ENCODE data around the gene LARGE1. TPM values are rescaled to one million over a fixed set of nuclear protein-coding genes. Genes with fewer than 3 reads are reported as not detected.

LARGE1 gene
- total and polyA plus RNA-seq, 5 donors from 2014 or later, result not detected

DNA sequence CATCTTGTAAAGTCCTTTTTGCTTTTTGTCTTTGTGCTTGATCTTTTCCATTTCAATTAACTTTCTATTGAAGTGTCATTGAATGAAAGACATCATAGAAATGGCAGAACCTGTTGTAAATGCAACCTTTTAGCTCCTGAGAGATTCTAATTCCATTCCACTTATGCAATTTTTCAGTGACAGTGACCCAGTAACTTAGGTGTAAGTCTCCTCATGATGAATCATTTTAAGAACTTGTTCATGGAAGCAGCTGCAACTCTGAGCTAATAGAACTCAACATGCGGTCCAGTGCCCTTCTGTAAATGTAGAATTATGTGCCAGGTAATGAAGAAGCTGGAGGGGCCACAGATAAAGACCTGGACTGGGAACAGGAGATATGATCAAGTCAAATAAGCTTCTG lies 463.8 kb downstream of the LARGE1 start:
- no peak for DNase-seq
- Histone ChIP-seq H3K4me1 (ENCODE audit: control insufficient read depth, insufficient read depth, low read length, poor library complexity, severe bottlenecking) (no peaks in the 10 kb centered on the region), H3K36me3 (ENCODE audit: control insufficient read depth, insufficient read depth, low read length) (no peaks in the 10 kb centered on the region), H3K27ac (ENCODE audit: insufficient read depth, low read length, poor library complexity, severe bottlenecking) (no peak overlapping the region), H3K9me3 (ENCODE audit: control insufficient read depth in 2 of 2, low read length in 2 of 2) (peaks cover 0 to under 1% of the 10 kb centered on the region in 2 experiments), H3K4me3 (ENCODE audit: low read depth, low read length) (no peak overlapping the region), H3K27me3 (ENCODE audit: control insufficient read depth, insufficient read depth, low read length) (no peaks in the 10 kb centered on the region)
- peaks cover 0 to 5% (median 2%) of the 10 kb centered on the region in 7 donors for H3K9me3 Mint-ChIP-seq
- H3K27ac Mint-ChIP-seq, result no peak overlapping the region
- no peak for ATAC-seq (ENCODE audit: low read depth in 2 of 2)
- no peaks in the 10 kb centered on the region for H3K27me3 Mint-ChIP-seq
- H3K4me3 Mint-ChIP-seq, result no peak overlapping the region
- no peaks in the 10 kb centered on the region for H3K36me3 Mint-ChIP-seq
- no peaks in the 10 kb centered on the region for H3K4me1 Mint-ChIP-seq

DNA sequence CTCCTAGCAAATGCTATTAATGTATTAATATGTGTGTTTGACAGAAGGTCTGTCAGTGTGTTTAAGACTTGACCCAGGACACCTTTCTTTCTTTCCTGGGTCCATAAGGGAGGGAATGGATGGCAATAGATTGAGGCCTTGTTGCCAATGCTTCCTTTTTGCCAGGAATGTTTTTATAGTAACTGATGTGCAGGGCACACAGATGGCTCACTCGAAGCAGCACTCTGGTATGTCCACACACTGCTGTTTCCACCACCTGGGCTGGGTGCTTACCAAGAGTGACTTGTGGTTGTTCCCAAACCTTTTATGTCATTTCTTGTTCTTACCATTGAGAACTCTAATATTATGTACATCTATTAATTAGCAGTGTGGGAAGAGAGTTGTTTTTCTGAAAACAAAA lies 465.2 kb downstream of the LARGE1 start:
- Histone ChIP-seq H3K27me3 (ENCODE audit: control insufficient read depth, insufficient read depth, low read length) (no peaks in the 10 kb centered on the region), H3K36me3 (ENCODE audit: control insufficient read depth, insufficient read depth, low read length) (no peaks in the 10 kb centered on the region), H3K4me1 (ENCODE audit: control insufficient read depth, insufficient read depth, low read length, poor library complexity, severe bottlenecking) (no peaks in the 10 kb centered on the region), H3K27ac (ENCODE audit: insufficient read depth, low read length, poor library complexity, severe bottlenecking) (no peak overlapping the region), H3K4me3 (ENCODE audit: low read depth, low read length) (no peak overlapping the region), H3K9me3 (ENCODE audit: control insufficient read depth in 2 of 2, low read length in 2 of 2) (no peaks in the 10 kb centered on the region)
- no peaks in the 10 kb centered on the region for H3K4me1 Mint-ChIP-seq
- H3K36me3 Mint-ChIP-seq, result no peaks in the 10 kb centered on the region
- H3K27me3 Mint-ChIP-seq, result no peaks in the 10 kb centered on the region
- DNase-seq (no peak), ATAC-seq (ENCODE audit: low read depth in 2 of 2) (no peak)
- H3K4me3 Mint-ChIP-seq, result no peak overlapping the region
- H3K9me3 Mint-ChIP-seq, result peaks cover 0 to 3% (median 0%) of the 10 kb centered on the region in 7 donors
- H3K27ac Mint-ChIP-seq, result no peak overlapping the region

DNA sequence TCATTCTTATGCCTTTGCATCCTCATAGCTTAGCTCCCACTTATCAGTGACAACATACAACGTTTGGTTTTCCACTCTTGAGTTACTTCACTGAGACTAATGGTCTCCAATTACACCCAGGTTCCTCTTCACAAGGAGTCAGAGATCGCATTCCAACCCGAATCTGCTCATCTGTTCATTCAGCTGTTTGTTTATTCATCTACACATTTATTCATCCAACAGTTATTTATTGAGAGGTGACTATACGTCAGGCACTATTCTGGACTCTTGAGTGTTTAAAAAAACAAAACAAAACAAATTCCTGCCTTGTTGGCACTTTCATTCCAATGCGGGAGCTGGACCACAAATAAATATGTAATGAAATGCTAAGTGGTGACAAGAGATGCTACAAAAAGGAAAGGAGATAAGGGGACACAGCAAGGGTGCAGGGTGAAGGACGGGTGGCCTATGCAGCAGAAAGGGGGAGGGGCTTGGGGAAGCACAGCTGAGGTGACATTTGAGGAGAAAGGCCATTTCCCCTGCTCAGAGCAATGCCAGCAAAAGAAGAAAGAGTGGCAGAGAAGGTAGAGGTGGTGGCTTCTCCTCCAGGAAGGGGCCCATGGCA lies 468.3 kb downstream of the LARGE1 start:
- ATAC-seq (ENCODE audit: low read depth in 2 of 2) (no peak), DNase-seq (no peak)
- H3K27me3 Mint-ChIP-seq, result no peaks in the 10 kb centered on the region
- Histone ChIP-seq H3K36me3 (ENCODE audit: control insufficient read depth, insufficient read depth, low read length) (no peaks in the 10 kb centered on the region), H3K4me1 (ENCODE audit: control insufficient read depth, insufficient read depth, low read length, poor library complexity, severe bottlenecking) (no peaks in the 10 kb centered on the region), H3K27ac (ENCODE audit: insufficient read depth, low read length, poor library complexity, severe bottlenecking) (no peak overlapping the region), H3K4me3 (ENCODE audit: low read depth, low read length) (no peak overlapping the region), H3K27me3 (ENCODE audit: control insufficient read depth, insufficient read depth, low read length) (no peaks in the 10 kb centered on the region), H3K9me3 (ENCODE audit: control insufficient read depth in 2 of 2, low read length in 2 of 2) (no peaks in the 10 kb centered on the region)
- H3K36me3 Mint-ChIP-seq, result no peaks in the 10 kb centered on the region
- H3K4me3 Mint-ChIP-seq, result no peak overlapping the region
- no peak overlapping the region for H3K27ac Mint-ChIP-seq
- no peaks in the 10 kb centered on the region for H3K4me1 Mint-ChIP-seq
- H3K9me3 Mint-ChIP-seq, result peaks cover 0 to 7% (median 2%) of the 10 kb centered on the region in 7 donors

DNA sequence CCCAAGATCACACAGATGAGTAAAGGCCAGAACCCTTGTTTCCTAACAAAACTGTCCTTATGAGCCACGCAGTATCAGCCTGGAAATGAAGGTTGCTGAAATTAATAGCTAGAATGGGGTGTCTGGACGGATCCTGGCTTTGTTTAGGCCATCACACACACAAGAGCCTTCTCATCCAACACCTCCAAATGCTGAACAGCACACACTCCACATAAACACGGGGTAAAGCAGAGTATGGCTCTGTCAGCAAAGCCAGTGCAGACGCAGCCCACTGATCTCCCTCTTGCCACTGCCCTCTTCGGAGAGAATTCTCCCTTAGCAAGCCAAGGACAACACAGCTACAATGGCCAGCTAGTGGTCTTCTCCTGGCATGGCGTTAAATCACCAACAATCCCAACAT lies 469.5 kb downstream of the LARGE1 start:
- no peaks in the 10 kb centered on the region for H3K36me3 ChIP-seq (ENCODE audit: control insufficient read depth, insufficient read depth, low read length)
- no peaks in the 10 kb centered on the region for H3K4me1 ChIP-seq (ENCODE audit: control insufficient read depth, insufficient read depth, low read length, poor library complexity, severe bottlenecking)
- H3K9me3 ChIP-seq (ENCODE audit: control insufficient read depth in 2 of 2, low read length in 2 of 2), result no peaks in the 10 kb centered on the region
- peaks cover 0 to 7% (median 2%) of the 10 kb centered on the region in 7 donors for H3K9me3 Mint-ChIP-seq
- no peak for DNase-seq
- no peaks in the 10 kb centered on the region for H3K27me3 ChIP-seq (ENCODE audit: control insufficient read depth, insufficient read depth, low read length)
- peak overlapping the region in 1 of 3 donors; percentile 52 for H3K27ac Mint-ChIP-seq
- no peaks in the 10 kb centered on the region for H3K36me3 Mint-ChIP-seq
- H3K4me3 Mint-ChIP-seq, result no peak overlapping the region
- no peak for ATAC-seq (ENCODE audit: low read depth in 2 of 2)
- no peak overlapping the region for H3K27ac ChIP-seq (ENCODE audit: insufficient read depth, low read length, poor library complexity, severe bottlenecking)
- H3K4me1 Mint-ChIP-seq, result no peaks in the 10 kb centered on the region
- H3K4me3 ChIP-seq (ENCODE audit: low read depth, low read length), result no peak overlapping the region
- no peaks in the 10 kb centered on the region for H3K27me3 Mint-ChIP-seq

DNA sequence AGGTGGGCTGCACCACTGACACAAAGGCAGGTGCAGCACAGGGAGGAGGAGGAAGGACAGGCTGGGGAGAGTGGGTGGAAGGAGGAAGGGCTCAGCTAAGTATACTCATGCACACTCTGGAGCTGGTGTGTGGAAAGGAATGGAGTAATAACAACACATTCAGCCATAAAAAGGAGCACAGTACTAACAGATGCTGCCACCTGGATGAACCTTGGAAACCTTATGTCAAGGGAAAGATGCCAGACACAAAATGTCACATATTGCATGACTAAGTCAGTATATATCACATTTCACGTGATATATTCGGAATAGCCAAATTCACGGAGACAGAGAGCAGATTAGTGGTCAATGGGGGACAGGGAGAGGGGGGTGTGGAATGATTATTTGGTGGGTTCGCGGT lies 472.5 kb downstream of the LARGE1 start:
- Histone ChIP-seq H3K4me1 (ENCODE audit: control insufficient read depth, insufficient read depth, low read length, poor library complexity, severe bottlenecking) (no peaks in the 10 kb centered on the region), H3K27me3 (ENCODE audit: control insufficient read depth, insufficient read depth, low read length) (no peaks in the 10 kb centered on the region), H3K36me3 (ENCODE audit: control insufficient read depth, insufficient read depth, low read length) (no peaks in the 10 kb centered on the region), H3K4me3 (ENCODE audit: low read depth, low read length) (no peak overlapping the region), H3K9me3 (ENCODE audit: control insufficient read depth in 2 of 2, low read length in 2 of 2) (no peaks in the 10 kb centered on the region), H3K27ac (ENCODE audit: insufficient read depth, low read length, poor library complexity, severe bottlenecking) (no peak overlapping the region)
- no peak overlapping the region for H3K4me3 Mint-ChIP-seq
- DNase-seq (no peak), ATAC-seq (ENCODE audit: low read depth in 2 of 2) (no peak)
- H3K27me3 Mint-ChIP-seq, result no peaks in the 10 kb centered on the region
- no peaks in the 10 kb centered on the region for H3K4me1 Mint-ChIP-seq
- H3K9me3 Mint-ChIP-seq, result peaks cover 0 to 7% (median 3%) of the 10 kb centered on the region in 7 donors
- H3K27ac Mint-ChIP-seq, result no peak overlapping the region
- no peaks in the 10 kb centered on the region for H3K36me3 Mint-ChIP-seq

DNA sequence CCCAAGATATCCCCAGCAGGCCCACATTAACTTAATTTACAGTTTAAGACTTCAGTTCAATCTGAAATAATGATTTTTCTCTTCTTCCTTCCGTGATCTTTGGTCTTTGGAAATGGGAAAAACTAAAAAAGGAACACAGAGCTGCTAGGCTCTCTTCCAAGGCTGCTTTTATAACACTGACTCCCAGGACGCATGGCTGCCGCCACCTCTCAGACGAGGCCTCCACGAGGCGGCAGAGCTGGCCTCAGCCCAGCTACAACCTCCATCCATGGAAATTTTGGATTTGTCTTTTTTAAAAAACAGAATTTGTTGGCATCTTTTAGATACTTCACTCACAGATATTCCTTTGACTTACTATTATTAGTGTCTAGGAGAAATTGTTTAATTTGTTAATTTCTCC lies 476.6 kb downstream of the LARGE1 start:
- no peaks in the 10 kb centered on the region for H3K36me3 Mint-ChIP-seq

DNA sequence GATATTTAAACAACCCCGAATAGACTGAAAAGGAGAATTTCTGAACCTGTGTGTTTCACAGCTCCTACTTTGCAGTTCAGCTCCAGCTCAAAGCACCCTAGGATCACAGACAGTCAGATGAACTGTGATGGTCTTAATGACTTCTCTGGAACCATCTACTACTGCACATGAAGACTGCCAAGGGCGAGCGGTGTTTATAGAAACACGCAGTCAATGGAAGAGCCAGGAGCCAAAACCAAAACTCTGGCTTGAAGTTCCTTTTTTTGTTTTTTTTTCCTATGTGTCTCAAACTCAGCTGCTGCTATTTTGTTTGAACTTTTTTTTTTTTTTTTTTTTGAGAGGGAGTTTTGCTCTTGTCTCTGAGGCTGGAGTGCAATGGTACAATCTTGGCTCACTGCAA lies 479.5 kb downstream of the LARGE1 start:
- no peaks in the 10 kb centered on the region for H3K36me3 Mint-ChIP-seq
- Histone ChIP-seq H3K4me1 (ENCODE audit: control insufficient read depth, insufficient read depth, low read length, poor library complexity, severe bottlenecking) (no peaks in the 10 kb centered on the region), H3K9me3 (ENCODE audit: control insufficient read depth in 2 of 2, low read length in 2 of 2) (no peaks in the 10 kb centered on the region), H3K36me3 (ENCODE audit: control insufficient read depth, insufficient read depth, low read length) (no peaks in the 10 kb centered on the region), H3K27ac (ENCODE audit: insufficient read depth, low read length, poor library complexity, severe bottlenecking) (no peak overlapping the region), H3K4me3 (ENCODE audit: low read depth, low read length) (no peak overlapping the region), H3K27me3 (ENCODE audit: control insufficient read depth, insufficient read depth, low read length) (no peaks in the 10 kb centered on the region)
- peaks cover 0 to 2% (median 0%) of the 10 kb centered on the region in 7 donors for H3K9me3 Mint-ChIP-seq
- no peaks in the 10 kb centered on the region for H3K27me3 Mint-ChIP-seq
- H3K27ac Mint-ChIP-seq, result no peak overlapping the region
- H3K4me1 Mint-ChIP-seq, result no peaks in the 10 kb centered on the region
- DNase-seq (no peak), ATAC-seq (ENCODE audit: low read depth in 2 of 2) (no peak)
- no peak overlapping the region for H3K4me3 Mint-ChIP-seq

More for the DNA sequence above, 476.6 kb downstream of the LARGE1 start:
- no peaks in the 10 kb centered on the region for H3K27me3 ChIP-seq (ENCODE audit: control insufficient read depth, insufficient read depth, low read length)
- DNase-seq, result no peak
- Mint-ChIP-seq H3K9me3 (peaks cover 0 to 4% (median 3%) of the 10 kb centered on the region in 7 donors), H3K4me3 (no peak overlapping the region), H3K4me1 (no peaks in the 10 kb centered on the region), H3K27ac (no peak overlapping the region), H3K27me3 (no peaks in the 10 kb centered on the region)
- no peaks in the 10 kb centered on the region for H3K9me3 ChIP-seq (ENCODE audit: control insufficient read depth in 2 of 2, low read length in 2 of 2)
- no peaks in the 10 kb centered on the region for H3K4me1 ChIP-seq (ENCODE audit: control insufficient read depth, insufficient read depth, low read length, poor library complexity, severe bottlenecking)
- no peak overlapping the region for H3K4me3 ChIP-seq (ENCODE audit: low read depth, low read length)
- no peak overlapping the region for H3K27ac ChIP-seq (ENCODE audit: insufficient read depth, low read length, poor library complexity, severe bottlenecking)
- H3K36me3 ChIP-seq (ENCODE audit: control insufficient read depth, insufficient read depth, low read length), result no peaks in the 10 kb centered on the region
- ATAC-seq (ENCODE audit: low read depth in 2 of 2), result no peak

DNA sequence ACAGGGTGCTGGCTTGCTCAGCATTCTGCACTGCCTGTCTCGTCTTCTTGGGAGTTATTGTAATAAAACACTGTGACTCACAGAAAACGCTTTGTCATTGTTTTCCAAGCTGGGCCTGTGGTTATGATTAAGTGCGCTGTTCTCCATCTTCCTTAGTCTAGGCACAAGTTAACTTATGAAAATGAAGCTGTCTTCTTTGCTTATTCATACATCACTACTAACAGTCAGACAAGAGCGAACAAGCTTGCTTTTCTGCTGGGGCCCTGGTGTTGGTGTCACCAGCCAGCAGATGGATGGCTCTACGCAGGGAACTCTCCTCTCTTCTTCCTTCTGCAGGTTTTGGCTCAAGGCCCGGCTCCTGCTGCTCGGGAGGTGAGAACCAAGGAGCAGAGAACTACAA lies 482.0 kb downstream of the LARGE1 start:
- H3K4me1 ChIP-seq (ENCODE audit: control insufficient read depth, insufficient read depth, low read length, poor library complexity, severe bottlenecking), result no peaks in the 10 kb centered on the region
- ATAC-seq (ENCODE audit: low read depth in 2 of 2), result no peak
- Mint-ChIP-seq H3K27ac (no peak overlapping the region), H3K27me3 (no peaks in the 10 kb centered on the region), H3K4me1 (no peaks in the 10 kb centered on the region), H3K36me3 (no peaks in the 10 kb centered on the region), H3K4me3 (no peak overlapping the region), H3K9me3 (peaks cover 0 to 4% (median 0%) of the 10 kb centered on the region in 7 donors)
- H3K27me3 ChIP-seq (ENCODE audit: control insufficient read depth, insufficient read depth, low read length), result no peaks in the 10 kb centered on the region
- H3K4me3 ChIP-seq (ENCODE audit: low read depth, low read length), result no peak overlapping the region
- DNase-seq, result peak in 1 of 3 donors; percentile 1
- H3K36me3 ChIP-seq (ENCODE audit: control insufficient read depth, insufficient read depth, low read length), result no peaks in the 10 kb centered on the region
- H3K27ac ChIP-seq (ENCODE audit: insufficient read depth, low read length, poor library complexity, severe bottlenecking), result no peak overlapping the region
- H3K9me3 ChIP-seq (ENCODE audit: control insufficient read depth in 2 of 2, low read length in 2 of 2), result no peaks in the 10 kb centered on the region

All from CD4-positive, CD25-positive, alpha-beta regulatory T cell (primary cell).